ENCODE data around the gene ATG2A. TPM values are rescaled to one million over a fixed set of nuclear protein-coding genes. Genes with fewer than 3 reads are reported as not detected.

The ATG2A gene
- total and polyA plus RNA-seq, 7 donors = 11.0 to 21.6 (median 19.5) TPM

DNA sequence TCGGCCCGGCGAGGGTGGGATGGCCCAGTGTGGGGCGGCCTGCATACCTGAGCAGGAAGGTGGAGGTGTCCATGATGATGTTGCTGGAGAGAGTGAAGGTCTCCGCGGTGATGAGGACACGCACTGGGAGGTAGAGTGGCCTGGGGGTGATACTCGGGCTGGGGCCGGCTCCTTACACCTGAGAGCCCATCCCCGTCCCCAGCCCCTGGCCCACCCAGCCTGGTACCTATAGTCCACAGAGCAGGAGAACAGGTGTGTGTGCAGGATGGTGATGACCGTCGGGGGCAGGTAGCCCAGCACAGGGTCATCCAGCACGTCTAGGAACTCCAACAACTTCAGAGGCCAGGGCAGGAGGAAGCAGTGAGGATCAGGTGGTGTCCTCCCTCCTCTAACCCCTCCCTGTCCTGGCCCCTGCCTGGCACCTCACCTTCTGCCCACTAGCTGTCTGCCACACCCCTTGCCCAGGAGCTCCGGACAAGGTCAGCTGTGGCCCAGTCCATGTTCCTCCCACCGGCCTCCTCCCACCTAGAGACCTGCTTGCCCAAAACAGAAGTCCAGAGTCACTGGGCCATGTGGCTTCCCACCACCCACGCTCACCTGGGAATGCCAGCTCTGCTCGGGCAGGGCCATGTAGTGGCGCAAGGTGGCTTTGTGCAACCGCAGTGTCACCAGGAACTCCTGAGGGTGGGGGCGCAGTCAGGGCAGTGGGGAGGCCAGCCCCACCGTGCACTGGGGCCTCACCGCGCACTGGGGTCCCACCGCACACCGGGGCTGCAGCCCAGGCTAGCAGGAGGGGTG, 11.3 kb downstream of the ATG2A start:
- peaks cover 14 to 99% of the 10 kb centered on the region in 2 donors for H3K36me3 ChIP-seq (ENCODE audit: insufficient read depth in 1 of 2, low read depth in 1 of 2)
- no peaks in the 10 kb centered on the region for H3K4me1 ChIP-seq
- WGBS, 3 donors = 92 to 95% (median 93%) methylated on average over 21 to 25 of the region's 25 CpGs
- no peak for DNase-seq
- ATAC-seq = no peak
- no peak overlapping the region for H3K4me3 ChIP-seq
- no peaks in the 10 kb centered on the region for H3K27me3 ChIP-seq (ENCODE audit: insufficient read depth in 3 of 3, low read length in 2 of 3)
- H3K9me3 ChIP-seq = no peaks in the 10 kb centered on the region
- H3K27ac ChIP-seq = no peak overlapping the region
- TF ChIP-seq, protein P1, sequence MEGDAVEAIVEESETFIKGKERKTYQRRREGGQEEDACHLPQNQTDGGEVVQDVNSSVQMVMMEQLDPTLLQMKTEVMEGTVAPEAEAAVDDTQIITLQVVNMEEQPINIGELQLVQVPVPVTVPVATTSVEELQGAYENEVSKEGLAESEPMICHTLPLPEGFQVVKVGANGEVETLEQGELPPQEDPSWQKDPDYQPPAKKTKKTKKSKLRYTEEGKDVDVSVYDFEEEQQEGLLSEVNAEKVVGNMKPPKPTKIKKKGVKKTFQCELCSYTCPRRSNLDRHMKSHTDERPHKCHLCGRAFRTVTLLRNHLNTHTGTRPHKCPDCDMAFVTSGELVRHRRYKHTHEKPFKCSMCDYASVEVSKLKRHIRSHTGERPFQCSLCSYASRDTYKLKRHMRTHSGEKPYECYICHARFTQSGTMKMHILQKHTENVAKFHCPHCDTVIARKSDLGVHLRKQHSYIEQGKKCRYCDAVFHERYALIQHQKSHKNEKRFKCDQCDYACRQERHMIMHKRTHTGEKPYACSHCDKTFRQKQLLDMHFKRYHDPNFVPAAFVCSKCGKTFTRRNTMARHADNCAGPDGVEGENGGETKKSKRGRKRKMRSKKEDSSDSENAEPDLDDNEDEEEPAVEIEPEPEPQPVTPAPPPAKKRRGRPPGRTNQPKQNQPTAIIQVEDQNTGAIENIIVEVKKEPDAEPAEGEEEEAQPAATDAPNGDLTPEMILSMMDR (IDR thresholded peaks at IDR 0.05) = no peak
- intact Hi-C loops (cut with DNase I) = no loop called here

DNA sequence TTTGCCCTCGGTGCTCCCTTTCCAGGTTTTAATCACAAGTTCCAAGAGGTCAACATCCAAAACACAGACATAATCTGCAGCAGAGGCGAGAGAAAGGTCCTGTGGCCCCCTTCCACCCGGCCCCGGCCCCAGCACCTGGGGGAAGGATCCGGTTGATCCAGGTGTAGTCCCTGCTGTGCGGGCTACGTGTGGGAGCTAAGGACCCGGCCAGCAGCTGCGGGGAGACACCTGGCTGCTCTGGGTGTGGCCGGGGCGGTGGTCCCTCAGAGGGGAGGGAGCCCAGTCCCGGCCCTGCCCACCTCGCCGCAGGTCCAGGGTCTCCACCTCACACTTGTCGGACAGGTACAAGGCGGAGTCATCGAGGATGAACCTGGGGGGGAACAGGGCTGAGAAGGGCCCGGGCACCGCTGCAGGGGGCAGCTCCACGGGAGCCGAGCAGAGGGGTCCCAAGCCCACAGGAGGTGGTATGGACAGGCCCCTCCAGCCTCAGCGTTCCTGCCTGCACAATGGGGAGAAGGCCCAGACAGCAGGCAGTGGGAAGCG, 13.6 kb downstream of the ATG2A start:
- no peaks in the 10 kb centered on the region for H3K4me1 ChIP-seq
- no peak overlapping the region for H3K4me3 ChIP-seq
- ATAC-seq (no peak), DNase-seq (no peak)
- H3K27me3 ChIP-seq (ENCODE audit: insufficient read depth in 3 of 3, low read length in 2 of 3) = no peaks in the 10 kb centered on the region
- H3K9me3 ChIP-seq = no peaks in the 10 kb centered on the region
- 92 to 93% (median 93%) methylated on average over 23 of the region's 23 CpGs for WGBS, 3 donors
- TF ChIP-seq, protein P1 (IDR thresholded peaks at IDR 0.05) = no peak
- intact Hi-C loops (cut with DNase I) = no loop called here
- H3K27ac ChIP-seq = no peak overlapping the region
- peaks cover 11 to 98% of the 10 kb centered on the region in 2 donors for H3K36me3 ChIP-seq (ENCODE audit: insufficient read depth in 1 of 2, low read depth in 1 of 2)

GRCh38 chr11:64902102-64902900, 14.7 kb downstream of the ATG2A start:
- ATAC-seq = peak in 1 of 4 donors; percentile 3
- H3K9me3 ChIP-seq = no peaks in the 10 kb centered on the region
- no peaks in the 10 kb centered on the region for H3K4me1 ChIP-seq
- WGBS, 3 donors = 87 to 89% (median 87%) methylated on average over 26 to 30 of the region's 30 CpGs
- DNase-seq = no peak
- H3K27me3 ChIP-seq (ENCODE audit: insufficient read depth in 3 of 3, low read length in 2 of 3) = no peaks in the 10 kb centered on the region
- H3K4me3 ChIP-seq = no peak overlapping the region
- no peak overlapping the region for H3K27ac ChIP-seq
- intact Hi-C loops (cut with DNase I) = no loop called here
- peaks cover 7 to 98% of the 10 kb centered on the region in 2 donors for H3K36me3 ChIP-seq (ENCODE audit: insufficient read depth in 1 of 2, low read depth in 1 of 2)
- TF ChIP-seq, protein P1 (IDR thresholded peaks at IDR 0.05) = no peak

DNA sequence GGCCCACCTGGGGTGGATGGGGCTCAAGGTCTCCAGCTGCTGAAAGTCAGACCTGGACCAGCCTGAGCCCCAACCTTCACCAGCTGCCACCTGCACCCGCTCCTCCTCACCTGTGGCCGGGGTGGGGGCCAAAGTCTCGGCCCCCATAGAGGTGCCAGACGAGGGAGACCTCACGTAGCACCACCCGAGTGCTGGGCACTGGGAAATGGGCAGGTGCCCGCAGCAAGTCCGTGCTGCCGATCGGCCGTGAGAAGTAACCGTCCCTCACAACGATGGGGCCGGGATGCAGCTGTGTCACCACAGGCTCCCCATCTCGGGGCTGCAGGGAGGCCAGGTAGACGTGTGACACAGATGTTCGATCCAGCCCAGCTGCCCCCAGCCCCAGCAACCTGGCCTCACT, 16.2 kb downstream of the ATG2A start:
- whole genome bisulfite sequencing, 3 donors = 89 to 93% (median 93%) methylated on average over 16 to 17 of the region's 17 CpGs
- H3K9me3 ChIP-seq = no peaks in the 10 kb centered on the region
- H3K4me3 ChIP-seq = no peak overlapping the region
- DNase-seq = no peak
- H3K27ac ChIP-seq = no peak overlapping the region
- intact Hi-C loops (cut with DNase I) = no loop called here
- peaks cover 3 to 97% of the 10 kb centered on the region in 2 donors for H3K36me3 ChIP-seq (ENCODE audit: insufficient read depth in 1 of 2, low read depth in 1 of 2)
- H3K27me3 ChIP-seq (ENCODE audit: insufficient read depth in 3 of 3, low read length in 2 of 3) = no peaks in the 10 kb centered on the region
- TF ChIP-seq, protein P1 (IDR thresholded peaks at IDR 0.05) = no peak
- H3K4me1 ChIP-seq = no peaks in the 10 kb centered on the region
- ATAC-seq = no peak

Measured in psoas muscle (tissue), 8 donors.